Glutamatergic neuron (in vitro differentiated cells): Measurements from ENCODE around the gene PTAFR. TPM values are rescaled to one million over a fixed set of nuclear protein-coding genes. Genes with fewer than 3 reads are reported as not detected.

Source experiments
- DNase-seq: peaks from one replicate; pipeline ENCODE4 v3.0.0; 2022
- H3K27ac Mint-ChIP-seq: one replicate; pipeline ENCODE4 v1.8.0; 2020; ENCODE audit warnings: mild to moderate bottlenecking, mixed read lengths, inconsistent platforms; ENCODE audit not compliant: unreplicated experiment
- H3K27me3 Mint-ChIP-seq: one replicate; pipeline ENCODE4 v1.8.0; 2020; ENCODE audit warnings: mild to moderate bottlenecking, moderate library complexity, mixed read lengths, inconsistent platforms; ENCODE audit not compliant: unreplicated experiment
- H3K36me3 Mint-ChIP-seq: one replicate; pipeline ENCODE4 v1.8.0; 2020; ENCODE audit warnings: mild to moderate bottlenecking, mixed read lengths, inconsistent platforms; ENCODE audit not compliant: unreplicated experiment
- H3K4me1 Mint-ChIP-seq: one replicate; pipeline ENCODE4 v1.8.0; 2020; ENCODE audit warnings: mild to moderate bottlenecking, low read depth, mixed read lengths, inconsistent platforms; ENCODE audit not compliant: unreplicated experiment
- H3K4me3 Mint-ChIP-seq: one replicate; pipeline ENCODE4 v1.8.0; 2020; ENCODE audit warnings: mild to moderate bottlenecking, mixed read lengths, inconsistent platforms; ENCODE audit not compliant: unreplicated experiment
- H3K9me3 Mint-ChIP-seq: one replicate; pipeline ENCODE4 v1.8.0; 2020; ENCODE audit warnings: mild to moderate bottlenecking, moderate library complexity, mixed read lengths, inconsistent platforms; ENCODE audit not compliant: unreplicated experiment
- CTCF ChIP-seq: fragments of 200-600 bp; sonication (generic); IDR thresholded peaks from one replicate; pipeline ENCODE4 v1.5.0; 2021; ENCODE audit not compliant: partially characterized antibody, unreplicated experiment
- total RNA-seq: library from RNA; stranded (reverse); fragmentation: NEBNext Ultra II Directional; extraction: Animal tissue kit (Norgen Biotek cat#: 25700); gene quantifications from one replicate; pipeline ENCODE4 v1.2.1, GENCODE V29; 2021; ENCODE audit not compliant: unreplicated experiment

PTAFR gene
- total RNA-seq, 1 donor from 2014 or later: 0.54 TPM

DNA sequence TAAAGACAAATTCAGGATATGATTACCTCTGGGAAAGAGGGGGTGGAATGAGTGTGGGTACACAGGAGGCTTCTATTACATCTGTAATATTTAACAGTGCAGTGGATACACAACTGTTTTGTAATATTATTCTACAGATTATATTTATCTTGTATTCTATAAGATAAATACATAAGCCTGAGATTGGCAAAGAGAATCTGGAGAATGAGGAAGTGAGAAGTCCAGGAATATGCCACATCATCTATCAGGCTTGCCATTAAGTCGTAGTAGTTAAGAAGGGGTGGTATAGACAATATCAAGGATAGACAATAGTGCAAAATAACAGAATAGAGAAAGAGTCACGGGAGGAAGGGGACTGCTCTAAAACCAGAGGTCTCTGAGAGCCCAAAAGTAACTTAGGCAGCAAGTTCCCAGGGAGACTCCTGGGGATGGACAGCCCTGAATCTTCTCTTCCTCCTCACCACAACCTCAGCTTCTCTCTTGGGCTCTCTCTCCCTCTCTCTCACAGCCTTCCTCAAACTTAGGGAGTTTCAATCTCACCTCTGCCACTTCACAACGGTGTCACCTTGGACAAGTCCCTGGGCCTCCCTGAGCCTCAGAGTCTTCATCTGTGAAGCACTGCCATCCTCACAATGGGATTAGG is 14.0 kb upstream of the PTAFR start:
- TF ChIP-seq CTCF: no peak
- H3K4me1 Mint-ChIP-seq: no peaks in the 10 kb centered on the region
- no peaks in the 10 kb centered on the region for H3K36me3 Mint-ChIP-seq
- H3K4me3 Mint-ChIP-seq: no peak overlapping the region
- no peak overlapping the region for H3K27ac Mint-ChIP-seq
- H3K27me3 Mint-ChIP-seq: no peaks in the 10 kb centered on the region
- no peaks in the 10 kb centered on the region for H3K9me3 Mint-ChIP-seq
- DNase-seq: no peak

DNA sequence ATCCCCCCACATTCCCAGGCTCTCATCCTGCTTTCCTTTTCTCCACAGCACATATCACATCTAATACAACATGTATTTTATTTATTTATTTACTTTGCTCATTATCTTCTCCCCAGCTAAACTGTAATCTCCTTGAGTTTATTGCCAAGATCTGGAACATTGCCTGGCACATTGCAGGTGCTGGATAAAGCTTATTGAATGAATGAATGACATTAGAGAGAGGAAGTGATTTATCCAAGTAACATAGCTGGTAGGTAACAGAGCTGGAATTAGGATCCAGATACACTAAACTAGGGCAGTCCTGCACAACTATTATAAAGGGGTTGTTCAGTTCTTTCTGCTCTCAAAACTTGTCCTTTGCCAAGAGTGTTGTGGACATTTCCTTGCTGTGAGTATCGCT is 8.6 kb upstream of the PTAFR start:
- peaks cover 2% of the 10 kb centered on the region for H3K27me3 Mint-ChIP-seq
- H3K9me3 Mint-ChIP-seq: peaks cover 2% of the 10 kb centered on the region
- TF ChIP-seq CTCF: no peak
- H3K36me3 Mint-ChIP-seq: no peaks in the 10 kb centered on the region
- H3K27ac Mint-ChIP-seq: no peak overlapping the region
- H3K4me3 Mint-ChIP-seq: no peak overlapping the region
- H3K4me1 Mint-ChIP-seq: no peaks in the 10 kb centered on the region
- no peak for DNase-seq

- TF ChIP-seq CTCF: no peak
- H3K27ac Mint-ChIP-seq: no peak overlapping the region
- no peak overlapping the region for H3K4me3 Mint-ChIP-seq
- peaks cover 5% of the 10 kb centered on the region for H3K27me3 Mint-ChIP-seq
- H3K36me3 Mint-ChIP-seq: no peaks in the 10 kb centered on the region
- H3K4me1 Mint-ChIP-seq: peaks cover 12% of the 10 kb centered on the region
- H3K9me3 Mint-ChIP-seq: peaks cover 2% of the 10 kb centered on the region
- DNase-seq: no peak
These were observed 4.1 kb upstream of the PTAFR start for GRCh38 chr1:28180306-28181305.

- Mint-ChIP-seq H3K27me3 (peaks cover 5% of the 10 kb centered on the region), H3K4me3 (no peak overlapping the region), H3K4me1 (peaks cover 24% of the 10 kb centered on the region)
These were observed 2.4 kb upstream of the PTAFR start for GRCh38 chr1:28178690-28179485.

More at GRCh38 chr1:28178690-28179485, 2.4 kb upstream of the PTAFR start:
- Mint-ChIP-seq H3K27ac (no peak overlapping the region), H3K36me3 (no peaks in the 10 kb centered on the region), H3K9me3 (peaks cover 2% of the 10 kb centered on the region)
- no peak for TF ChIP-seq CTCF
- DNase-seq: no peak
